HEK293 (cell line): ENCODE results near the gene PHKG2.

Experiments used
- GFI1B ChIP-seq: fragments of 450-650 bp; formaldehyde crosslinking; IDR thresholded peaks from 2 replicates; pipeline ENCODE4 v1.5.1; 2016; ENCODE audit warnings: missing biosample characterization, missing genetic modification characterization
- GLIS2 ChIP-seq: fragments of 450-650 bp; formaldehyde crosslinking; IDR thresholded peaks from 2 replicates; pipeline ENCODE4 v1.5.1; 2016; ENCODE audit warnings: missing biosample characterization, missing genetic modification characterization
- HOXD13 ChIP-seq: sonication (generic); formaldehyde crosslinking; IDR thresholded peaks from 2 replicates; pipeline ENCODE4 v1.8.0; 2022; ENCODE audit warnings: missing genetic modification reagents, borderline replicate concordance
- IKZF3 ChIP-seq: fragments of 450-650 bp; IDR thresholded peaks from 2 replicates; pipeline ENCODE4 v1.5.0; 2018; ENCODE audit warnings: missing biosample characterization, mild to moderate bottlenecking, missing genetic modification characterization, moderate library complexity
- KLF10 ChIP-seq: fragments of 450-650 bp; IDR thresholded peaks from 2 replicates; pipeline ENCODE4 v1.5.1; 2018; ENCODE audit warnings: missing biosample characterization, mild to moderate bottlenecking, missing genetic modification characterization
- KLF7 ChIP-seq: fragments of 450-650 bp; formaldehyde crosslinking; IDR thresholded peaks from 2 replicates; pipeline ENCODE4 v1.5.1; 2016; ENCODE audit warnings: missing biosample characterization, missing genetic modification characterization, borderline replicate concordance
- SP3 ChIP-seq: fragments of 450-650 bp; formaldehyde crosslinking; IDR thresholded peaks from 2 replicates; pipeline ENCODE4 v1.5.1; 2016; ENCODE audit warnings: missing biosample characterization, missing genetic modification characterization
- TCF7L2 ChIP-seq: IDR thresholded peaks from 2 replicates; pipeline ENCODE4 v1.6.1; 2011; ENCODE audit warnings: low read depth, mild to moderate bottlenecking, inconsistent platforms, low read length, moderate library complexity, borderline replicate concordance
- TSHZ1 ChIP-seq: fragments of 450-650 bp; formaldehyde crosslinking; IDR thresholded peaks from 2 replicates; pipeline ENCODE4 v1.5.1; 2016; ENCODE audit warnings: missing biosample characterization, missing genetic modification characterization, borderline replicate concordance
- ZFP3 ChIP-seq: fragments of 450-650 bp; formaldehyde crosslinking; IDR thresholded peaks from 2 replicates; pipeline ENCODE4 v1.5.1; 2016; ENCODE audit warnings: low read depth, missing biosample characterization, missing genetic modification characterization
- ZIC2 ChIP-seq: fragments of 450-650 bp; formaldehyde crosslinking; IDR thresholded peaks from 2 replicates; pipeline ENCODE4 v1.5.1; 2016; ENCODE audit warnings: missing biosample characterization, missing genetic modification characterization
- ZNF148 ChIP-seq: fragments of 450-650 bp; formaldehyde crosslinking; IDR thresholded peaks from 2 replicates; pipeline ENCODE4 v1.5.0; 2017; ENCODE audit warnings: missing biosample characterization, missing genetic modification characterization, borderline replicate concordance
- ZNF2 ChIP-seq: fragments of 450-650 bp; formaldehyde crosslinking; IDR thresholded peaks from 2 replicates; pipeline ENCODE4 v1.5.1; 2016; ENCODE audit warnings: missing biosample characterization, missing genetic modification characterization
- ZNF214 ChIP-seq: fragments of 450-650 bp; formaldehyde crosslinking; IDR thresholded peaks from 2 replicates; pipeline ENCODE4 v1.5.1; 2017; ENCODE audit warnings: missing biosample characterization, mild to moderate bottlenecking, missing genetic modification characterization, borderline replicate concordance
- ZNF292 ChIP-seq: fragments of 450-650 bp; formaldehyde crosslinking; IDR thresholded peaks from 2 replicates; pipeline ENCODE4 v1.5.1; 2016; ENCODE audit warnings: low read depth, missing biosample characterization, missing genetic modification characterization, borderline replicate concordance
- ZNF302 ChIP-seq: fragments of 450-650 bp; formaldehyde crosslinking; IDR thresholded peaks from 2 replicates; pipeline ENCODE4 v1.5.1; 2016; ENCODE audit warnings: missing biosample characterization, missing genetic modification characterization, low read depth
- ZNF391 ChIP-seq: fragments of 450-650 bp; formaldehyde crosslinking; IDR thresholded peaks from 2 replicates; pipeline ENCODE4 v1.5.1; 2016; ENCODE audit warnings: low read depth, missing biosample characterization, missing genetic modification characterization, borderline replicate concordance
- ZNF433 ChIP-seq: fragments of 450-650 bp; formaldehyde crosslinking; IDR thresholded peaks from 2 replicates; pipeline ENCODE4 v1.5.1; 2016; ENCODE audit warnings: missing biosample characterization, missing genetic modification characterization, low read depth
- ZNF501 ChIP-seq: fragments of 450-650 bp; formaldehyde crosslinking; IDR thresholded peaks from 2 replicates; pipeline ENCODE4 v1.5.1; 2016; ENCODE audit warnings: missing biosample characterization, missing genetic modification characterization
- ZNF623 ChIP-seq: fragments of 450-650 bp; formaldehyde crosslinking; IDR thresholded peaks from 2 replicates; pipeline ENCODE4 v1.5.1; 2016; ENCODE audit warnings: missing biosample characterization, missing genetic modification characterization
- ZNF660 ChIP-seq: fragments of 450-650 bp; IDR thresholded peaks from 2 replicates; pipeline ENCODE4 v1.5.1; 2018; ENCODE audit warnings: missing biosample characterization, mild to moderate bottlenecking, missing genetic modification characterization
- TF ChIP-seq, protein P1 (sequence below): fragments of 450-650 bp; formaldehyde crosslinking; IDR thresholded peaks from 2 replicates; pipeline ENCODE4 v1.5.1; 2017; ENCODE audit warnings: missing biosample characterization, missing genetic modification characterization
- TF ChIP-seq, protein P2 (sequence below): fragments of 450-650 bp; formaldehyde crosslinking; IDR thresholded peaks from 2 replicates; pipeline ENCODE4 v1.5.1; 2016; ENCODE audit warnings: missing biosample characterization, missing genetic modification characterization
- TF ChIP-seq, protein P3 (sequence below): fragments of 450-650 bp; formaldehyde crosslinking; IDR thresholded peaks from 2 replicates; pipeline ENCODE4 v1.5.1; 2016; ENCODE audit warnings: missing biosample characterization, missing genetic modification characterization, borderline replicate concordance

PHKG2 gene

GRCh38 chr16:30775392-30776188 is 27.4 kb downstream of the PHKG2 start (continued):
- TF ChIP-seq TSHZ1 (tag by site-specific recombination) (0 out of 2 replicates have a peak, but pooled peaks have one; percentile 62), GFI1B (no peak), ZNF214 (no peak), ZIC2 (tag by site-specific recombination) (peak; percentile 75), GLIS2 (tag by site-specific recombination) (peak; percentile 58), ZNF302 (tag by site-specific recombination) (no peak), ZNF501 (tag by site-specific recombination) (peak; percentile 95), ZNF2 (tag by site-specific recombination) (peak; percentile 96), KLF7 (tag by site-specific recombination) (peak; percentile 99; the same call in 1 of the 2 replicates), IKZF3 (tag by site-specific recombination) (peak; percentile 53), ZNF623 (peak; percentile 49; the same call in 1 of the 2 replicates), SP3 (peak; percentile 87), ZNF292 (tag by site-specific recombination) (no peak), KLF10 (tag by site-specific recombination) (no peak; the same call in 1 of the 2 replicates), ZNF660 (tag by site-specific recombination) (no peak; the same call in 1 of the 2 replicates), HOXD13 (CRISPR knock-in tag) (peak; percentile 58; the same call in 1 of the 2 replicates), ZNF391 (tag by site-specific recombination) (no peak; the same call in 1 of the 2 replicates), ZNF433 (tag by site-specific recombination) (no peak), ZNF148 (tag by site-specific recombination) (no peak), TCF7L2 (no peak), ZFP3 (tag by site-specific recombination) (no peak)
- TF ChIP-seq, protein P1, sequence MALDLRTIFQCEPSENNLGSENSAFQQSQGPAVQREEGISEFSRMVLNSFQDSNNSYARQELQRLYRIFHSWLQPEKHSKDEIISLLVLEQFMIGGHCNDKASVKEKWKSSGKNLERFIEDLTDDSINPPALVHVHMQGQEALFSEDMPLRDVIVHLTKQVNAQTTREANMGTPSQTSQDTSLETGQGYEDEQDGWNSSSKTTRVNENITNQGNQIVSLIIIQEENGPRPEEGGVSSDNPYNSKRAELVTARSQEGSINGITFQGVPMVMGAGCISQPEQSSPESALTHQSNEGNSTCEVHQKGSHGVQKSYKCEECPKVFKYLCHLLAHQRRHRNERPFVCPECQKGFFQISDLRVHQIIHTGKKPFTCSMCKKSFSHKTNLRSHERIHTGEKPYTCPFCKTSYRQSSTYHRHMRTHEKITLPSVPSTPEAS (tag by site-specific recombination): no peak
- TF ChIP-seq, protein P2, sequence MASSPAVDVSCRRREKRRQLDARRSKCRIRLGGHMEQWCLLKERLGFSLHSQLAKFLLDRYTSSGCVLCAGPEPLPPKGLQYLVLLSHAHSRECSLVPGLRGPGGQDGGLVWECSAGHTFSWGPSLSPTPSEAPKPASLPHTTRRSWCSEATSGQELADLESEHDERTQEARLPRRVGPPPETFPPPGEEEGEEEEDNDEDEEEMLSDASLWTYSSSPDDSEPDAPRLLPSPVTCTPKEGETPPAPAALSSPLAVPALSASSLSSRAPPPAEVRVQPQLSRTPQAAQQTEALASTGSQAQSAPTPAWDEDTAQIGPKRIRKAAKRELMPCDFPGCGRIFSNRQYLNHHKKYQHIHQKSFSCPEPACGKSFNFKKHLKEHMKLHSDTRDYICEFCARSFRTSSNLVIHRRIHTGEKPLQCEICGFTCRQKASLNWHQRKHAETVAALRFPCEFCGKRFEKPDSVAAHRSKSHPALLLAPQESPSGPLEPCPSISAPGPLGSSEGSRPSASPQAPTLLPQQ (tag by site-specific recombination): peak; percentile 79
- TF ChIP-seq, protein P3, sequence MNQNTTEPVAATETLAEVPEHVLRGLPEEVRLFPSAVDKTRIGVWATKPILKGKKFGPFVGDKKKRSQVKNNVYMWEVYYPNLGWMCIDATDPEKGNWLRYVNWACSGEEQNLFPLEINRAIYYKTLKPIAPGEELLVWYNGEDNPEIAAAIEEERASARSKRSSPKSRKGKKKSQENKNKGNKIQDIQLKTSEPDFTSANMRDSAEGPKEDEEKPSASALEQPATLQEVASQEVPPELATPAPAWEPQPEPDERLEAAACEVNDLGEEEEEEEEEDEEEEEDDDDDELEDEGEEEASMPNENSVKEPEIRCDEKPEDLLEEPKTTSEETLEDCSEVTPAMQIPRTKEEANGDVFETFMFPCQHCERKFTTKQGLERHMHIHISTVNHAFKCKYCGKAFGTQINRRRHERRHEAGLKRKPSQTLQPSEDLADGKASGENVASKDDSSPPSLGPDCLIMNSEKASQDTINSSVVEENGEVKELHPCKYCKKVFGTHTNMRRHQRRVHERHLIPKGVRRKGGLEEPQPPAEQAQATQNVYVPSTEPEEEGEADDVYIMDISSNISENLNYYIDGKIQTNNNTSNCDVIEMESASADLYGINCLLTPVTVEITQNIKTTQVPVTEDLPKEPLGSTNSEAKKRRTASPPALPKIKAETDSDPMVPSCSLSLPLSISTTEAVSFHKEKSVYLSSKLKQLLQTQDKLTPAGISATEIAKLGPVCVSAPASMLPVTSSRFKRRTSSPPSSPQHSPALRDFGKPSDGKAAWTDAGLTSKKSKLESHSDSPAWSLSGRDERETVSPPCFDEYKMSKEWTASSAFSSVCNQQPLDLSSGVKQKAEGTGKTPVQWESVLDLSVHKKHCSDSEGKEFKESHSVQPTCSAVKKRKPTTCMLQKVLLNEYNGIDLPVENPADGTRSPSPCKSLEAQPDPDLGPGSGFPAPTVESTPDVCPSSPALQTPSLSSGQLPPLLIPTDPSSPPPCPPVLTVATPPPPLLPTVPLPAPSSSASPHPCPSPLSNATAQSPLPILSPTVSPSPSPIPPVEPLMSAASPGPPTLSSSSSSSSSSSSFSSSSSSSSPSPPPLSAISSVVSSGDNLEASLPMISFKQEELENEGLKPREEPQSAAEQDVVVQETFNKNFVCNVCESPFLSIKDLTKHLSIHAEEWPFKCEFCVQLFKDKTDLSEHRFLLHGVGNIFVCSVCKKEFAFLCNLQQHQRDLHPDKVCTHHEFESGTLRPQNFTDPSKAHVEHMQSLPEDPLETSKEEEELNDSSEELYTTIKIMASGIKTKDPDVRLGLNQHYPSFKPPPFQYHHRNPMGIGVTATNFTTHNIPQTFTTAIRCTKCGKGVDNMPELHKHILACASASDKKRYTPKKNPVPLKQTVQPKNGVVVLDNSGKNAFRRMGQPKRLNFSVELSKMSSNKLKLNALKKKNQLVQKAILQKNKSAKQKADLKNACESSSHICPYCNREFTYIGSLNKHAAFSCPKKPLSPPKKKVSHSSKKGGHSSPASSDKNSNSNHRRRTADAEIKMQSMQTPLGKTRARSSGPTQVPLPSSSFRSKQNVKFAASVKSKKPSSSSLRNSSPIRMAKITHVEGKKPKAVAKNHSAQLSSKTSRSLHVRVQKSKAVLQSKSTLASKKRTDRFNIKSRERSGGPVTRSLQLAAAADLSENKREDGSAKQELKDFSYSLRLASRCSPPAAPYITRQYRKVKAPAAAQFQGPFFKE (tag by site-specific recombination): 0 out of 2 replicates have a peak, but pooled peaks have one; percentile 44
